Measurements from ENCODE around the gene EHBP1.

GRCh38 chr2:62971936-62972335 lies 266.4 kb downstream of the EHBP1 start:
- TF ChIP-seq MAX (IDR thresholded peaks at IDR 0.05; ENCODE audit: low read depth, low read length) (no peak), CTCF (IDR thresholded peaks at IDR 0.05; ENCODE audit: low read depth, low read length) (no peak), POLR2A (IDR thresholded peaks at IDR 0.05; ENCODE audit: extremely low read depth, insufficient read length) (no peak)
